NCI-H2227 treated with DMSO at 0.1 percent for 48 hours (cell line): ENCODE data around the gene MPZL1.
"Not testable (repeated sequence)": the region's sequence is repeated elsewhere in the genome, so short reads cannot be mapped to it uniquely, and the experiment has no call there.

Source experiments
- DNase-seq: peaks from one replicate; lab custom pipeline; 2025; lab: John Stamatoyannopoulos, UW

The MPZL1 gene

DNA sequence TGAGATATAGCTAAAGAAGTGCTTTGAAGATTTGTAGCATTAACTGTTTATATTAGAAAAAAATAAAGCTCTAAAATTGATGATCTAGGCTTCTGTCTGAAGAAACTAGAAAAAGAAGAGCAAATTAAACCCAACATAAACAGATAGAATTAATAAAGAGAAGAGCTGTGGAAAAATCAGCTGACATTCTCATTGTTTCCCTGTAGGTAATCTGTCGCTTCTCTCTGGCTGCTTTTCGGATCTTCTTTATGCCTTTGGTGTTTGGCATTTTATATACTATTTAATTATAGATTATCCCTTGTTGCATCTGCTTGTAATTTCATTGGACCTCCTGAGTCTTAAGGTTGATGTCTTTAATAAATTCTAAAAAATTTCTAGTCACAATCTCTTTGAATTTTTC, 59.8 kb downstream of the MPZL1 start:
- no peak for DNase-seq

DNA sequence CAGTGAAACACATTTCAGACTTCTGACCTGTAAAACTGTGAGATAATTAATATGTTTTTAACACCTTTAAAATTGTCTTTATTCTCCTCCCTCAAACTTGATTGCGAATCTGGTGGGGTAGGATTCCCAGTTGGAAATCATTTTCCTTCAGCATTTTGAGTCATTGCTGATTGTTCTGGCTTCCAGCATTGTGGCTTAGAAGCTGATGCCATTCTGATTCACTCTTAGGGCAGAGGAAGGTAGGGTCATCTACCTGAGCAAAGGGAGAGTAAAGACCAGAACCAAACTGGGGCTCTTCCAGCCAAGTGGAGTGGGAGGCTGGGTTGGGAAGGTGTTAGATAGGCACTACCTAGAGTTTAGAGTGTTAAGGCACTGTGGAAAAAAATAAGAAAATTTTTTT, 61.2 kb downstream of the MPZL1 start:
- DNase-seq = no peak

DNA sequence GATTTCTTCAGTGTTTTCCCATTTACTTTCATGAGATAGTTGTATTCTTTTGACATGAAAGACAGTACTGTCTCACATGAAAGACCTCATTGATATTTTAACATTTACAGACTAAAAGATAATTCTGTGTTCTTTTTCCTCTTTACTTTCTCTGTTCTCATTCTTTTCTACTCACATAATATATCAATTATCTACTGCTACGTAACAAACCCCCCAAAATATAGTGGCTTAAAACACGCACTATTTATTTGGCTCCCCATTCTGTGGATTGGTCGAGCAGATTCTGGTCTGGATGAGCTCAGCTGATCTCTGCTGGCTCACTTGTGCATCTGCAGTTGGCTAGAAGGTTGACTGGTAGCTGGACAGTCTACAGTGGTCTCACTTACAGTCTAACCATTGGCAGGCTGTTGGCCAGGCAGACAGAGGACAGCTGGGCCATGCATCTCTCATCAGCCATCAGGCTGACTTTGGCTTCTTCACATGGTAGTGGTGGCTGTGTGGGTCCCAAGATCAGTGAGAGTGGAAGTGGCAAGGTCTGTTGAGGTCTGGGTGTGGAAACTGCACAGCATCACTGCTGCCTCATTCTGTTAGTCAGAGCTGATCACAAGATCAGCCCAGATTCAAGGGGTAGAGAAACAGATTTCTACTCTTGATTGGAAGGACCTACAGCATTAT, 63.2 kb downstream of the MPZL1 start:
- no peak for DNase-seq

DNA sequence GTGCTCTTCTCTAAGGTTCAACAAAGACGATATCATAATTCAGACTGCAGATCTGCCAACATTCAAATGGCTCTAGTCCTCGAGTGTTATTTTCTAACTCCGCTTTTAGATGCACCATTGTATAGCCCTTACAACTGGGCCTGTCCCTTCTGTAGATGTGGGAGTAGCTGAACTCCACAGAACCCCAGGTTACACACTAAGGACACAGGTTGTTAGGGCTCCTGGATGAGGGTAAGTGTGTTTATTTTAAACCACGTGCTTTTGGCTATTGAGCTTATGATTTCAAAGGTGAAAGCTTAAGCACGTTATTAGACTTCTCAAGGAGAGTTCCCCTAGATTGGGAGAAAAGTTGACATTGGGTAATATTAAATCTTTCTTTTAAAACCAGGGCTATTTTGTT, 64.7 kb downstream of the MPZL1 start:
- DNase-seq = no peak

DNA sequence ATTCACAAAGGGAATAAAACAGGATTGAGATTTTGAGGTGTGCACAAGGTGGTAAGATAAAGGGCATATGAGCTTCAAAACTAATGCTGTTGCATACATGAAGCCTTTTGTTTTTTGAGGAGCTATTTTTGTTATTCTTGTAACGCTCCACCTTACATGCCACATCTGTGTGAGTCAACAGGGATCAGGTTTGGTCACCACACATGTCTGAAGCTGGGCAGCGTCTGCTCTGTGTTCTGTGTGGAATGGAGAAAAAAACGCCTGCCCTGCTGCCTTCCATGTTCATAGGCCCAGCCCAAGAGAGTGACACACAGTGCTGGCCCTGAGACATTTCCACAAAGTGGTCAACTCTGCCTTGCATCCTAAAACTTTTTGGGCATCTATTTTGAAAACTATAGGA, 67.7 kb downstream of the MPZL1 start:
- DNase-seq = no peak

DNA sequence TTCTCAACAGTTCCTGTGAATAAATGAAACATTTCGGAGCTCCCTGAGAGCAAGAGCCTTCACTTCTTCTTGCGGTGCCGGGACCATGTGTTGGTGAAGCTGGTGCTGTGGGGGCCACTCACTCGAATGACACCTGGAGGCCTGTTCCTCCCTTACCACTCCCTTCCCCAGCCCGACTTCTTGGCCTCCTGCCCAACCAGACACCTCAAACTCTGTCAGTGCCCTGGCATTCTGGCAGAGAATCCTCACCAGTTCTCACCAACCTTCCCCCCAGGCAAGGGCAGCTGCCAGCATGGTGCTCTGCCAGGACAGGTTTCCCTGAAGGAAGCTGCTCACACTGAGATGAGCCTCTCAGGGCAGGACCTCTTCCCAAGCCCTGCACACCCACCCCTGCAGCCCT, 68.3 kb downstream of the MPZL1 start:
- DNase-seq = no peak

DNA sequence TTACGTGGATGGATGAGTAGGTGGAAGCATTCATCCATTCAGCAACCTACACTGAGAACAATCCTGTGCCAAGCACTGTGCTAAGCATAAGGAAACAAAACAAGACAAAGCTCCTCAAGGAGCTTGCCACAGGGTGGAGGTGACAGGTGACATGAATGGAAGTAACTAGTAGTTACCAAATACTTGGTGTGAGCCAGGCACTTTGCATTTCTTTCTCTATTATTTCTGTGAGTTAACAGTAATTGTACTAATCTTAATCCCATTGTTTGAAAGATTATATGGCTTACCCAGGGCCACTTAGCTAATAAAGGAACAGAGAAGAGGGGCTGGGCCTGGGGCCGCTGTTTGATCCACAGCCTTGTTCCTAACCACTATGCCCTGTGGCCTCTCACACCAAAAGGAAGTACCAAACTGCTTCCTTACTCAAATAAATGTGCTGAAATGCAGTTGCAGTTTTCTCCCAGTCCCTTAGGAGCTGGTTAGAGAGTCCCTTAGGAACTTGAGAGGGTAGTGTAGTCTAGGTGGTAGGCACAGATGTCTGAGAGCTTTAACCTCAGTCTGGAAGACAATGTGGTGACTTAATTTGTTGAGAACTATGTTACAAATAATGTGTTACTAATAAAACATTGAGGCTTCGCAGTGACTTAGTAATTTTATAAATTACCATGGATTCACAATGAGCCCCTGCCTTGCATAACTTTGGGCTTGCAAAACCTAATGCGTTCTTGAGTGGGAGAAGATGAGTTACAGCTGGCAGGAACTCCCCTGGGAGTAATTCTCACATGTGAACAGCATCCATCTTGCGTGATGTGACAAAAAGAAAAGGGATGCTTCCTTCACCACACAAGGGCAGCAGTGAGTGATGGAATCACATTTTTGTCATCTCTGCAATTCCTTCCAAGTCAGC, 69.8 kb downstream of the MPZL1 start:
- DNase-seq = no peak

DNA sequence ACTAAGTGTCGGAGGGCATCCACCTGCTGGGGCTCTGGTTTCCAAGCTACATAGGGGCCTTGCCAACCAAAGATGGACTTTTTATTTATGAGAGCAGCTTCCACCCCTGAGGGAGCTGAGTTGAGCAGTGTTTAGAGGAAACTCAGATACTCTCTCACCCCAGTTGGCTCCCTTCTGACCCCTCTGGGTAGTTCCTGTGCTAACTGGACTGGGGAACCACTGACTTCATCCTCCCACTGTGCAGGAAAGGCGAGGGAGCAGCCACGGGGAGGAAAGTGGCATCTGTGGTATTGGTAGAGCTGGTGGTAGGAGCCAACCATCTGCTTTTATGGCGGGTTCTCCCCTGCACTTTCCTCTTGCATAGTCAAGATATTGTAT, 70.4 kb downstream of the MPZL1 start:
- no peak for DNase-seq

DNA sequence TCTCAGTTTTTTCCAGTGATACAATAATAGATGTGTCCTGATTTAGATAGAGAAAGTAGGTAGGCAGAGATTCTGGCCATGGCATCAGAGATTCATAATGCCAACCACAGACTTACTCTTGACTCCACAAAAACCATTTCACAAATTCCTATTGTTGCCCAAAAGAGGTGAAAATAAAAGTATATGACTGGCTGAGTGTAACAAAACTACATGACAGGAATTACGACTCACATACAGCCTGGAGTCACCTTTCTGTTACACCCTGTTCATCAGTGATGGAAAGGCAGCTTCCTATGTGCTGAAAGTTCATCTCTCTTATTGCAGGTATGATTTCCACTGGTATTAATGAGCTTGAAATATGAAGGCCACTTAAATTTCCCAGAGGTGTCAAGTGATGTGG, 72.3 kb downstream of the MPZL1 start:
- no peak for DNase-seq

DNA sequence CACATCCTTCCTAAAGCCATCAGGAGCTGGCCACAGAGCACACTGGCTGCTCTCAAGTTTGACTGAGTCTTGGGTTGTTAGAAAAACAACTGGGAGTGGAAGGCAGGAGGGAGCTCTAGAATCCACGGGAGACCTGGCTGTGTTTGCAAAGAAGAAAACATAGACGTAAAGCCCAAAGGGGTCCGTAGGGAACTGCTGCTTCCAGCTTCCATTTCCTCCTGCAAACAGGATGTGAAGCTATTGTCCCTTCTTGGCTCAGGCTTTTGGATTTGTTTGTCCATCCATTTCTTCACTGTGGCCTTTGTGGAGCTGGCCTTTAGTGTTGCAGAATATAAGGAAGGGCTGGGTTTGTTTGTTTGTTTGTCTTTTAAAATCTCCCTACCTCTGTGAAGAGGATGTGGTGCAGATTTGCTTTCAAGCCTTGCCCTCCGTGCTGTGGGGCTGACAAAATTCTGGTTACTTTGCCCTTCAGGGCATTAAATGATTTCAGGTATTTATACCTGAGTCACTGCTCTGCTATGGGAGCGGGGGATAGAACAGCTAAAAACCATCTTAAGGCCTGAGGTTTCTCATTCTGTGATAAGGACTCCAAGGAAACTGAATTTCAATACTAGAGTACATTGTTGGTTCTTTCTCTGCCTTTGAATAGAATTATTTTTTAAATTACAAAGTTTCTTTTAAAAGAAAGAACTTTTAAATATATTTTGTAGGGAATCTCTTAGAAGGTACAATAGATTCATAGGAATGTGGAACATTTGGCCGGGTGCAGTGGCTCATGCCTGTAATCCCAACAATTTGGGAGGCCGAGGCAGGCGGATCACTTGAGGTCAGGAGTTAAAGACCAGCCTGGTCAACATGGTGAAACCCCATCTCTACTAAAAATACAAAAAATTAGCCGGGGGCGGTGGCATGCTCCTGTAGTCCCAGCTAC, 74.3 kb downstream of the MPZL1 start:
- no peak for DNase-seq

DNA sequence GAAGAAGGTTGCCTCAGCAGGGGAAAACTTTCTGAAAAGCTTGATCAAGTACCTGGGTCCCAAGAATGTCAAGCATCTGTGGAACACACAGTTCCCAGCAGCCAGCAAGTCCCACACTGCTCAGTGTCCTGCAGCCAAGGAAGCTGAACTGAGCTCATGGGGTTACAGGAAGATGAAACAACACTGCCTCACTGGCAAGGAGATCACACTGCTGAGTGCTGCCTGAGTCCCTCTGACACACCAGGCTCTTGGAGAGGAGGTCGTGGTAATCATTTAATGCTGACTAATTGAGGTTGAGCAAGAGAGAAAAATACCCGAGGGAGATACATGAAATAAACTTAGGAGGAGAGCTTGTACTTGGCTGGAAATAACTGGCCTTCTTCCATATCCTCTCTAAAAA, 75.2 kb downstream of the MPZL1 start:
- no peak for DNase-seq

DNA sequence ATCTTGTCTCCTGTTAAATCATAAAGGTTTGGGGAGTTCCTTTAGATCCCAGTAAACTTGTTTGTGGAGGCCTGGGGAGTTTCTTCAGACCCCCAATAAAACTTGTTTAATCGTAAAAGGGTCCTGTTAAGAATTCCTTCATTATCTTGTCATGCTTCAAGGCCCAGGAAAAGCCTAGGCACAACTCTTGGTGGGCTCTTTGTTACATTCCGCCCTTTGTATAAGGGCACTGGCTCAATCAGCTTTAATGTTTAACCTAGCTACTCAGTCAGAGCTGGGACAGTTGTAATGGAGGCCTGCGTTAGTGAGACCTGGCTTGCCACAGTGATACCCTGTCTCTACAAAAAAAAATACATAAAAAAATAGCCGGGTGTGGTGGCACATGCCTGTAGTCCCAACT, 77.2 kb downstream of the MPZL1 start:
- DNase-seq = no peak

DNA sequence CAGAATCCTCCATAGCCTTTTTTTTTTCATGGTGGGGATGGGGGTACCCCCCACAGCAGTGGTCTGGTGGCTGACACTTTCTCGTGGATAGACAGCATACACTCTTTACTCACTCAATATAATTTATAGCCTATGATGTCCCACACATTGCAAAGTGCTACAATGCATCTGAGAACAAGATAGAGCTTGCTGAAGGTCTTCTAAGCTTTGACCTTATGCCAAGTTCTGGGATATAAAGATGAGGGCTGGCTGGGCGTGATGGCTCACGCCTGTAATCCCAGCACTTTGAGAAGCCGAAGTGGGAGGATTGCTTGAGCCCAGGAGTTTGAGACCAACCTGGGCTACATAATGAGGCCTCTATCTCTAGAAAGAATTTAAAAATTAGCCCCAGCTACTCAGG, 78.0 kb downstream of the MPZL1 start:
- DNase-seq = no peak

DNA sequence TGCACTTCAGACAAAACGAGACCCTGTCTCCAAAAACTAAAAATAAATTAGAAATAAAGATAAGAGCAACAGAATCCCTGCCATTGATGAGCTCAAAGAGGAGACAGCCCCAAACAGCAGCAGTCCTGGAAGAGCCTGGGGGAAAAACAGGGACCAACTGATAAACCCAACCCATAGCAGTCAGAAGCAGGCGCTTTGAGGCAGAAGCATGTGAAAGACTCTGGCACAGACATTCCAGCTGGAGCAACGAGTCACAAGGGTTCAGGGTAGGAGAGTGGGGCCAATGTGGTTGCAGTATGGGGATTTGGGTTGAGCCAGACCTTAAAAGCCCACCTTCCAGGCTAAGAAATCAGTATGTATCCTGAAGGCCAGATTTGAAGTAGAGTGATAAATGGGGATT, 78.5 kb downstream of the MPZL1 start:
- DNase-seq = peak; percentile 31

DNA sequence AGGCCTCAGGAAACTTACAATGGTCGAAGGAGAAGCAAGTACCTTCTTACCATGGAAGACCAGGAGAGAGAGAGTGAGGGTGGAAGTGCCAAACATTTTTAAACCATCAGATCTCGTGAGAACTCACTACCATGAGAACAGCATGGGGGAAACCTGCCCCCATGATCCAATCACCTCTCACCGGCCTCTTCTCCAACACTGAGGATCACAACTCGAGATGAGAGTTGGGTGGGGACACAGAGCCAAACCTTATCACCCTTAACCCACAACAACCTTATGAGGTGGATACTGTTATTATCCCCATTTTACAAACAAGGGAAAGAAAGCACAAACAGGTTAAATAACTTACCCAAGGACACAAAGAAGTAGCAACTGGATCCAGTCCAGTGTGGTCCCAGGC, 80.5 kb downstream of the MPZL1 start:
- DNase-seq = no peak

DNA sequence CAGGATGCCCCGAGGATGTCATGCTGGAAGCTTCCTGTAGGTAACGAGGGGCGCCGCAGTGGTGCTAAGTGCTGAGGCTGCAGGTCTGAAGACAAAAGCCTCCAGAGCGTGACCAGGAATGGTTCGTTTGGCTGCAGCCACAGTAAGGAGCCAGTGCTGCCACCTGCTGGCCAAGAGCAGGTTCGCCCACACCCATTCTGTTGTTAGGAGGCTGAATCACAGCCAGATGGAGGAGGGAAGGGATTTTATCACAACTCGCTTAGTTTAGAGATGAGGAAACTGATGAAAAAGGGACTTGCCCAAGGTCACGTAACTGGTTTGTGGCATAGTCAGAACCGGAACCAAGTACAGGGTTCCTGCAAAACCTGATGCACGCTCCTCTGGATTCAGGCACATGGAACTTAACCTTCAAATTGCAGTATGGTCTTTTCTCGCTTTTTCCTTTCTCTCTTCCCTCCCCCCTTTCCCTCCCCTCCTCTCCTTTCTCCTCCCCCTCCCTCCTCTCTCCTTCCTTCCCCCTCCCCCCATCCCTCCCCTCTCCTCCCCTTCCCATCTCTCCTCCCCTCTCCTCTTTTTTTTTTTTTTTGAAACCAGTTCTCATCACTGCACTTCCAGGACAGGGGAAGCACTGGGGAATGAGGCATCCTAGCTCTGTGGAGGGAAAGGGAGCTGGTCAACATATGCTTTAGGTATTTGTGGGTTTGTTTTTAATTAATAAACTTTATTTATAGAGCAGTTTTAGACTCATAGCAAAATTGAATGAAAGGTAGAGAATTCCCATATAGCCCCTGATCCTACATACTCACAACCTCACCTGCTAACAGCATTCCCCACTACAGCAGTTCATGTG, 81.8 kb downstream of the MPZL1 start:
- peak; percentile 64 for DNase-seq

DNA sequence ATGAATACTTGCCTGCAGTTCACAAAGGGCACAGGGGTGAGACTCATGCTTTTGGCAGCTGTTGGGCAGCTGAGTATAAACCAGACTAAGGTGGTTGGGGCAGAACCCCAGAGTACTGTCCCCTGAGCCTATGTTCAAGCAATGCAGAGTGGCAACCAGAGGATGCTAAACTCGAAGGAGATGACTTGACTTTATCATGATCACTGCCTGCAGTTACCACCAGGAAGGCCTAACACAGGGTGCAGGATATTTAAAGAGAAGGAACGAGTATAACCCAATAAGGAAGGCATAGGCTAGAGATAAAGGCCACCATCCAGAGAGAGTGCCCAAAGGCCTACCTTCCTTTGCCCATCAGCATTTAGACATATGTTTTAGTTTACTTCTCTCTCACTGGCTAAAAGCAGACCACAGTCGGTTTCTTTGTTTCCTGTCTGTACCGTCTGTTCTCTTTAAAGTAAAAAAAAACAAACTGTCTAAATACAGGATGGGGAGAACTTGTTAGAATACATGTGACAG, 83.3 kb downstream of the MPZL1 start:
- DNase-seq = no peak

DNA sequence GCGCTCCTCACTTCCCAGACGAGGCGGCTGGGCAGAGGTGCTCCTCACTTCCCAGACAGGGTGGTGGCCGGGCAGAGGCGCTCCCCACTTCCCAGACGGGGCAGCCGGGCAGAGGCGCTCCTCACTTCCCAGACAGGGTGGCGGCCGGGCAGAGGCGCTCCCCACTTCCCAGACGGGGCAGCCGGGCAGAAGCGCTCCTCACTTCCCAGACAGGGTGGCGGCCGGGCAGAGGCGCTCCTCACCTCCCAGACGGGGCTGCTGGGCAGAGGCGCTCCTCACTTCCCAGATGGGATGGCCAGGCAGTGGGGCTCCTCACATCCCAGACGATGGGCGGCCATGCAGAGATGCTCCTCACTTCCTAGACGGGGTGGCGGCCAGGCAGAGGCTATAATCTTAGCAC, 84.5 kb downstream of the MPZL1 start:
- not testable (repeated sequence) for DNase-seq

DNA sequence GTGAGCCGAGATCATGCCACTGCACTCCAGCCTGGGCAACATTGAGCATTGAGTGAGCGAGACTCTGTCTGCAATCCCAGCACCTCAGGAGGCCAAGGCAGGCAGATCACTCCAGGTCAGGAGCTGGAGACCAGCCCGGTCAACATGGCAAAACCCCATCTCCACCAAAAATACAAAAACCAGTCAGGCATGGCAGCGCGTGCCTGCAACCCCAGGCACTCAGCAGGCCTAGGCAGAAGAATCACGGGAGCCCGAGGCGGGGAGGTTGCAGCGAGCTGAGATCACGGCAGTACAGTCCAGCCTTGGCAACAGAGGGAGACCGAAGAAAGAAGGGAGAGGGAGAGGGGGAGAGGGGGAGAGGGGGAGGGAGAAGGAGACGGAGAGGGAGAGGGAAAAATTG, 84.9 kb downstream of the MPZL1 start:
- DNase-seq = not testable (repeated sequence)

DNA sequence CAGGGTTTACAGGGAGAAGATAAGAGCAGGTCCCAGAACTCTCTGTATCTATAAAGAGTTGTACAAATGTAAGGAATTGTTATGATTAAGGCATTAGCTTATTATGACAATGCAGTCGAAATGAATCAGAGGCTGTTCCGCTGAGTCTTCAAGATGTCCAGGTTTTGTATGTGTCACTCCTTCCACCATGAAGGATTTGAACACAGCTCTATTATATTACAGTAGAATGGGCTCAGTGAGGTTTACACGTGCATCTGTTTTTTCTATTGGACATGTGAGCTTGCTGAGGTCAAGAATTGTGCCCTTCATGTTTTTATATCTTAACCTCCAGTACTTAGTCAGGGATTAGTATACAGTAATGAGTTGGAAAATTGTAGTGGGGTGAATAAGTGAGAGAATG, 86.3 kb downstream of the MPZL1 start:
- DNase-seq = no peak

DNA sequence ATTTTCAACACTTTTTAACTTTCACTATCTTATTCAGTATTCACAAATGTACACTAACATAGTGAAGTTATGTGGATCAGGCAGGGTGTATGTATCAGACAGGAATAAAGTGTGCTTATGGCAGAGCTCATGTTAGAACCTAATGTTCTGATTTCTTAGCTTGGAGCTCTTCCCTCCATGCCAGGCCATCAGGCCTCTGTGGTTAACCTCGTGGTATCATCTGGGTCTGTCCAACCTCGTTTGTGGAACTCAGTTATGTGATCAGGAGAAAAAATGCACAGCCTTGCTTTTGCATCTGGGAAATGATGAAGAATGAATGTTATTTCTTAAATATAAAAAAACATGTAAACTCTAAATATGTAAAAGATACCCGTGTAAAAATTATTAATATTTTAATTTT, 86.9 kb downstream of the MPZL1 start:
- DNase-seq = no peak
